Heart left ventricle (tissue), 13 donors: ENCODE data around the gene LYRM2.

Experiments
- POLR2A ChIP-seq, 2 donors: fragments of 450-650 bp; IDR thresholded peaks; one replicate each; pipeline ENCODE4 v1.6.1; 2017; ENCODE audit warnings: antibody characterized with exemption in 2 of 2, mild to moderate bottlenecking in 2 of 2, moderate library complexity in 2 of 2
- TF ChIP-seq, protein P1 (sequence below), 12 donors: fragments of 200-600 bp; sonication (generic) in 4 of 12; IDR thresholded peaks; one replicate each; pipeline versions ENCODE4 v1.5.0 to v1.8.0; 2018 to 2022; ENCODE audit warnings: antibody characterized with exemption in 12 of 12, mild to moderate bottlenecking in 5 of 12
- donor health status: ischemic (EF 13 %, LVEDD 7.1; RV severe dilation, severe dysfunction).
- donor health status: DM: no; HTN: yes; CAD: no.
- donor health status: DM: no; HTN: no; CAD: no.
- donor health status: ischemic (EF 25% LVEDD 6.9; RV normal size, moderate dysfunction).
- donor health status: ischemic (EF 25% LVEDD 5.7; RV mildly dilated, moderate dysfunction).
- donor health status: ischemic (EF 35%, LVEDD 5.7; RV mildly dilated, moderate dysfunction).
- donor health status: nonischemic (EF 11% LVEDD 7.7; RV severe dilation, severe dysfunction).
- donor health status: DM: yes; HTN: yes; CAD: no.
- donor health status: PGD.
- donor health status: ischemic (EF 29% LVEDD 5.4; RV normal size, mild dysfunction).
- donor health status: nonischemic (EF 23%, LVEDD 6.1; RV moderate dilation, normal function).

DNA sequence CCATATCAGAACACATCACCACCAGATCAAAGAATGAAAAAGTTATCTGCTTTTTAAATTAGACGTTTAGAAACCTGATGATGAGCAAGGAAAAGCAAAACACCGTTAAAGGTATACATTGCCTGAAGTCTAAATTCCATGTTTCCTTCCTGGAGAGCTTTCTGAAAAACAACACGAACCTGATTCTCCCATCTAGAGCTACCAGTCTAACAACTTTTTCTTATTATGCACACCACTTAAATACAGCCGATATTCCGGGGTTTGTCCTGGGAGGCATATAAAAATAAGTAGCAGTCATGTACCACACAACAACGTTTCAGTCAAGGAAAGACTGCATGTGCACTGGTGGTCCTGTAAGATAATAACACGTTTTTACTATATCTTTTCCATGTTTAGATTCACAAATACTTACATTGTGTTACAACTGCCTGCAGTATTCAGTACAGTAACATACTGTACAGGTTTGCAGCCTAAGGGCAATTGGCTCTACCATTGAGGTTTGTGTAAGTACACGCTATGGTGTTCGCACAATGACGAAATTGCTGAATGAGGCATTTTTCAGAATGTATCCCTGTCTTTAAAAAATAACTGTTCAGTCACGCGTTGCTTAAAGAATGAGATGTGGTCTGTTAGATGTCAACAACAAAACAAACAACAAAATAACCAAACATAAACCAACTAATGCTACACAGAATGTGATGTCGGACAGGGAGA lies 19.1 kb upstream of the LYRM2 start:
- TF ChIP-seq, protein P1, sequence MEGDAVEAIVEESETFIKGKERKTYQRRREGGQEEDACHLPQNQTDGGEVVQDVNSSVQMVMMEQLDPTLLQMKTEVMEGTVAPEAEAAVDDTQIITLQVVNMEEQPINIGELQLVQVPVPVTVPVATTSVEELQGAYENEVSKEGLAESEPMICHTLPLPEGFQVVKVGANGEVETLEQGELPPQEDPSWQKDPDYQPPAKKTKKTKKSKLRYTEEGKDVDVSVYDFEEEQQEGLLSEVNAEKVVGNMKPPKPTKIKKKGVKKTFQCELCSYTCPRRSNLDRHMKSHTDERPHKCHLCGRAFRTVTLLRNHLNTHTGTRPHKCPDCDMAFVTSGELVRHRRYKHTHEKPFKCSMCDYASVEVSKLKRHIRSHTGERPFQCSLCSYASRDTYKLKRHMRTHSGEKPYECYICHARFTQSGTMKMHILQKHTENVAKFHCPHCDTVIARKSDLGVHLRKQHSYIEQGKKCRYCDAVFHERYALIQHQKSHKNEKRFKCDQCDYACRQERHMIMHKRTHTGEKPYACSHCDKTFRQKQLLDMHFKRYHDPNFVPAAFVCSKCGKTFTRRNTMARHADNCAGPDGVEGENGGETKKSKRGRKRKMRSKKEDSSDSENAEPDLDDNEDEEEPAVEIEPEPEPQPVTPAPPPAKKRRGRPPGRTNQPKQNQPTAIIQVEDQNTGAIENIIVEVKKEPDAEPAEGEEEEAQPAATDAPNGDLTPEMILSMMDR (IDR thresholded peaks at IDR 0.05) = no peak
- TF ChIP-seq POLR2A (IDR thresholded peaks at IDR 0.05) = no peak
